Immature natural killer cell (primary cell): ENCODE data around the gene ATP7B. TPM values are rescaled to one million over a fixed set of nuclear protein-coding genes. Genes with fewer than 3 reads are reported as not detected.

Experiments used
- DNase-seq, 3 donors: peaks; one replicate each; pipeline ENCODE4 v3.0.0; 2022; ENCODE audit warnings: mixed read lengths in 1 of 3
- H3K27ac Mint-ChIP-seq, 6 donors: one replicate each; pipeline ENCODE4 v1.8.0; 2020; ENCODE audit warnings: mixed read lengths in 6 of 6, mild to moderate bottlenecking in 5 of 6, inconsistent platforms in 4 of 6, moderate library complexity in 3 of 6
- H3K27me3 Mint-ChIP-seq, 3 donors: one replicate each; pipeline ENCODE4 v1.8.0; 2020 to 2021; ENCODE audit warnings: low read depth in 3 of 3, mild to moderate bottlenecking in 3 of 3, mixed read lengths in 3 of 3, moderate library complexity in 3 of 3, inconsistent platforms in 1 of 3
- H3K36me3 Mint-ChIP-seq, 3 donors: one replicate each; pipeline ENCODE4 v1.8.0; 2020; ENCODE audit warnings: mixed read lengths in 3 of 3, inconsistent platforms in 2 of 3, mild to moderate bottlenecking in 2 of 3
- H3K4me1 Mint-ChIP-seq, 2 donors: one replicate each; pipeline ENCODE4 v1.8.0; 2020; ENCODE audit warnings: inconsistent platforms in 2 of 2, mild to moderate bottlenecking in 2 of 2, mixed read lengths in 2 of 2, moderate library complexity in 1 of 2
- H3K4me3 Mint-ChIP-seq, 5 donors: one replicate each; pipeline ENCODE4 v1.8.0; 2020; ENCODE audit warnings: mild to moderate bottlenecking in 5 of 5, mixed read lengths in 5 of 5, inconsistent platforms in 3 of 5, moderate library complexity in 3 of 5
- H3K9me3 Mint-ChIP-seq, 6 donors: one replicate each; pipeline ENCODE4 v1.8.0; 2020; ENCODE audit warnings: mild to moderate bottlenecking in 6 of 6, mixed read lengths in 6 of 6, inconsistent platforms in 4 of 6, moderate library complexity in 3 of 6
- polyA plus RNA-seq, 3 donors: library from polyadenylated mRNA; unstranded; fragments of 300-500 nt; fragmentation: Illumina TruSeq; gene quantifications; one replicate each; pipeline ENCODE4 v1.2.3, GENCODE V29; 2021

The ATP7B gene
- polyA plus RNA-seq, 3 donors from 2014 or later, result 0.19 TPM; not detected in 2

DNA sequence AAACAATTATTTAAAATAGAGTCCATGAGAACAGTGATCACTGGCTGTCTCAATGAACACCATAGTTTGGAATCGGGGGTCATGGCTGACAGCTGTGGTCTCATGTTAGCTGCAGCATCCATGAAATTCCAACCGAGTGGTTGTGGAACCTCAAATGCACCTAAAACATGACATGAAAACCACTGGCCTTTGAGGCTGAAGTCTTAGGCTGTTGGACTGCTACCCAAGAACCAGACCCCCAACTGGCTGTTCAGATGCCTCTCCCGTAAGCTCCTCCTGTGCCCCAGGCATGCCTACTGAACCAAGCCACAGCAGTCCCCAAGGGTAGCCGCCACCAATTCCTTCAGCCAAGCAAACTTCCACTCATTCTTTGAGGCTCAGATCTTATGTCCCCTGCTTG lies 50.5 kb downstream of the ATP7B start:
- Mint-ChIP-seq H3K27me3 (peaks cover 1 to 4% (median 3%) of the 10 kb centered on the region in 3 donors), H3K9me3 (no peaks in the 10 kb centered on the region), H3K4me1 (peaks cover 0 to 8% of the 10 kb centered on the region in 2 donors), H3K27ac (no peak overlapping the region), H3K36me3 (peaks cover 0 to 4% (median 0%) of the 10 kb centered on the region in 3 donors), H3K4me3 (no peak overlapping the region)
- no peak for DNase-seq

- peaks cover 0 to 8% of the 10 kb centered on the region in 2 donors for H3K4me1 Mint-ChIP-seq
Observed at GRCh38 chr13:51959773-51960172, 51.5 kb downstream of the ATP7B start.

DNA sequence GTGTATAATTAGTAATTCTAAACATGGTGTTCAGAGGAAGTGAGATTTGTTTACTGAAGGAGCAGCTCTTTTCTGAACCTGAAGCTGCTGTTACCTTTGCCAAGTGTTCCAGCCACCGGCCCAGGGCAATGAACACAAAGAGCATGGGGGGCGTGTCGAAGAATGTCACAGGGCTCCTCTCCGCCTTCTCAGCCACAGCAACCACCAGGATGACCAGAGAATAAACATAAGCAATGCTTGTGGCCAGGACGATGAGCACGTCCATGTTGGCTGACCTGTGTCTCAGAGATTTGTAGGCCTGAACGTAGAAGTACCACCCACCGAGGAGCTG lies 53.1 kb downstream of the ATP7B start:
- Mint-ChIP-seq H3K27ac (no peak overlapping the region), H3K4me3 (no peak overlapping the region)
- no peak for DNase-seq

More at GRCh38 chr13:51959773-51960172, 51.5 kb downstream of the ATP7B start:
- no peak for DNase-seq
- Mint-ChIP-seq H3K27me3 (peaks cover 0 to 3% (median 2%) of the 10 kb centered on the region in 3 donors), H3K9me3 (no peaks in the 10 kb centered on the region), H3K27ac (no peak overlapping the region), H3K4me3 (no peak overlapping the region), H3K36me3 (no peaks in the 10 kb centered on the region)

DNA sequence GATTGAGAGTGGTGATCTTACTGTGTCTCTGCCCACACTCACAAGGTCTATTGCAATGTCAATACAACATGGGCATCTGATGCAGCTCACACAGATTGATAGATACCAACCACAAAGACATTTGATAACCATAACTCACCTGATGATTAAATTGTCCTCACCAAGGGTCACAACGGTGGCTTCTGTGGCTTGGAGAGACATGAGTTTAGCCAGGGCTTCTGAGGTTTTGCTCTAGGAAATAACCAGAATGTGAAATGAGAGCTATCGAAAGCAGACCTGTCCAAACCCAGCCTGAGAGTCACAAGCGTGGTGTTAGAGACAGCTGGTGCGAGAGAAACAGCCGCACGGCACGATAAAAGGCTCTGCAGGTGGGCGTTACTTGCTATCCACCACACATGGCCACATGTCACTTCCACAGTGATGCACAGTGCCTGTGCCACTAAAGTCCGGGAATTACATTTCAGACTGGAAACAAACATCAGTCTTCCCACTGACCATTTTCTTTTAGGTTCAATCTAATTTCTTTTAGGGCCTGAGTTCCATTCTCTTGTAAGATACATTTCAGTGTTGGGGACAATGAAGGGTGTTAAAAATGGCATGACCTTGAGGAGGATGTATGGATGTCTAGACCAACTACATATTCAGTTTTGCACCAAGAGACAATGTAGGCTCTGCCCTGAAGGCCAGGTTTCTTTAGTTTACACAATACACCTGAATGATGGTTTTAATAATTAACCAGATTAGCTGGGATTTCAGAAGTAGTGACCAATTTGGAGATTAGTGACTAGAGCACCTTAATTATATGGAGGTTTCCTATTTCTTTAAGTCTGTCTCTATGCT lies 53.7 kb downstream of the ATP7B start:
- Mint-ChIP-seq H3K4me3 (no peak overlapping the region), H3K4me1 (peaks cover 0 to 8% of the 10 kb centered on the region in 2 donors), H3K36me3 (no peaks in the 10 kb centered on the region), H3K27me3 (peaks cover 0 to 3% (median 3%) of the 10 kb centered on the region in 3 donors), H3K27ac (peak overlapping the region in 3 of 6 donors; percentile 14 to 54 (median 36)), H3K9me3 (no peaks in the 10 kb centered on the region)
- no peak for DNase-seq

More for the DNA sequence above, 53.1 kb downstream of the ATP7B start:
- Mint-ChIP-seq H3K4me1 (peaks cover 0 to 8% of the 10 kb centered on the region in 2 donors), H3K9me3 (no peaks in the 10 kb centered on the region), H3K27me3 (peaks cover 0 to 3% (median 3%) of the 10 kb centered on the region in 3 donors), H3K36me3 (no peaks in the 10 kb centered on the region)

DNA sequence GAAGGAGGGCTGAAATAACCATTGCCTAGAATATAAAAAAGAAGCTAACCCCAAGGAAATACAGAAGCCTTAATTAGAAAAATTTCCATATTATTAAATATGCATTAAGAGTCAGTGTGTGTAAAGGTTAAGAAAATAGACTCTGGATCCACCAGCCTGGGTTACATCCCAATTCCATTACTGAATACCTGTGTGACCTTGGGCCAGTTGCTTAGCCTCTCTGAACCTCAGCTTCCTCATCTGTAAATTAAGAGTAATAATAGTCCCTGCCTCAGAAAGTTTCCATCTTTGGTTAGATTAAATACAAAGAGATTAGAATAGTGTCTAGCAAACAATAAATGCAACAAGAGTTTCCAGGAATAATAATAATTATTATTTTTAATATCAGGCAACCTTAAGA lies 54.5 kb downstream of the ATP7B start:
- Mint-ChIP-seq H3K4me1 (peaks cover 0 to 8% of the 10 kb centered on the region in 2 donors), H3K27ac (no peak overlapping the region), H3K4me3 (no peak overlapping the region), H3K36me3 (no peaks in the 10 kb centered on the region), H3K9me3 (no peaks in the 10 kb centered on the region), H3K27me3 (peaks cover 0 to 5% (median 3%) of the 10 kb centered on the region in 3 donors)
- no peak for DNase-seq

DNA sequence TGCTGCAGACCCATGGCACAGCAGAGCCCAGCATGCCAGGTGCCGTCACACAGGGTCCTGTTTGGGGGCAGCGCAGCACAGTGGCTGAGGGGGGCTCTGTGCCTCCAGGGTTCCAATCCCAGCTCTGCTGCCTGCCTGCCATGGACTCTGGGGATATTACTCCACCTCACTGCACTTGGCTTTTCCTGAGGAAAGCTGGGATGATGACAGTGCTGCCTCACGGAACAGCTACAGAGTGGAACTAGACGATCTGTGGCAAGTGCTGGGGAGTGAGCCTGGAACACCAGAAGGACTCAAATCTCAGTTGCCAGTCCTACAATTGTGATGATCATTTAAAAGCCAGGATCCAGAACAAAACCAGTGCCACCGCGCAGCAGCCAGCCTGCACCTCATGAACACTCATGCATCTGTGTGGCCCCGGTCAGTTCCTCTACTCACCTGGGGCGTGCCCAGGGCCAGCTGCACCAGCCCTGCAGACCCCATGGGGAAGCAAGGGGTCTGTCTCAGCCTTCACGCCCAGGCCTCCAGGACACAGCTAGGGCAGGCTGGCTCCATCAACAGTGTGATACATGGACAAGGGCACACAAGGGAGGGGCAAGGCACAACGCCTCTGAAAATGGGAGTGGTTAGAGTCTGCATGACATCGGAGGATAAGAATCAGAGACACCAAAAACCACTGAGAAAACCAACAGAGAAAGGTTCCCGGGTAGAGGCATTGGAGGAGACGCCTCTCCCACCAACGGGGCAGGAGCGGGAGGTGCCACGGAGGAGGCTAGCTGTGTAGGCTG lies 55.2 kb downstream of the ATP7B start:
- H3K27ac Mint-ChIP-seq, result no peak overlapping the region
- peaks cover 1 to 10% of the 10 kb centered on the region in 2 donors for H3K4me1 Mint-ChIP-seq
- no peaks in the 10 kb centered on the region for H3K36me3 Mint-ChIP-seq
- no peak for DNase-seq
- peaks cover under 1 to 4% (median 2%) of the 10 kb centered on the region in 3 donors for H3K27me3 Mint-ChIP-seq
- no peaks in the 10 kb centered on the region for H3K9me3 Mint-ChIP-seq
- no peak overlapping the region for H3K4me3 Mint-ChIP-seq

GRCh38 chr13:51955281-51955771 lies 55.9 kb downstream of the ATP7B start:
- no peak overlapping the region for H3K27ac Mint-ChIP-seq

DNA sequence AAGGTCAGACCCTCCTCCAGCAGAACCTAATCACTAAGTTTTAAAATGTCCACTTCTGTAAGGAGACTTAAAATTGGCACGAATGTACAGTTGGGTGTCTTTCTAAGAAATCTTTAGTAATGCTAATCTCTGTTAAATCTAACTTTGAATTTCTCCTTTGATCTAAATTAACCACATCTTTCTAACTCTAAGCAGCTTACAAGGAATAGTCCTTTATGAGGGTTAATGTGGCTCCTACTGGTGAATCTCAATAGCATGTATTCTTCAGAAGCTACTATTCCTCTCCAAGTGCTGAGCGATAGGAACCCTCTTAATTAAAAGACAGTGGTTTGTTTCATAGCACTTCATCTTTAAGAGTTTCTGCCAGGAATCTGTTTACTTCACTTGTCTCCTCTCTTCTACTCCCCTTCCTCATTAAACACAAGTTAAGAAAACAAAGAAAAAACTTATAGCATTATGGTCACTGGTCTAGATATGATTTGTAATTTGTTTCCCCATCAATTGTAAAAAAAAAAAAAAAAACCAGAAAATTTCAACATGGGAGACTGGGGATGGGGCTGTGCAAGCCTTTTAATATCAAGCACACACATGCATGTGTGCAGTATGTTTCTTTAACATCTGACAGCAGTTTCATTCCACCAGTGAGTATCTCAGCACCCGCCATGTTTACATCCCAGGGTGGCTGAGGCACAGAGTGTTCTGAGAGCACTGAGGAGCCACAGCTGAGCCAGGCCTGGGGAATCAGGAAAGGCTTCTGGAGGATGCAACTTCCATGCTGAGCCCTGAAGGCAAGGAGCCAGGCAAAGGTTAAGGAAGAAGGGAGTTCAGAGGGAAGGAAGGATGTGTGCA lies 57.7 kb downstream of the ATP7B start:
- H3K36me3 Mint-ChIP-seq, result no peaks in the 10 kb centered on the region
- no peak overlapping the region for H3K4me3 Mint-ChIP-seq
- peaks cover 2 to 6% (median 2%) of the 10 kb centered on the region in 3 donors for H3K27me3 Mint-ChIP-seq
- DNase-seq, result no peak
- H3K4me1 Mint-ChIP-seq, result peaks cover 8 to 17% of the 10 kb centered on the region in 2 donors
- H3K27ac Mint-ChIP-seq, result peak overlapping the region in 1 of 6 donors; percentile 15
- peaks cover 0 to 2% (median 0%) of the 10 kb centered on the region in 6 donors for H3K9me3 Mint-ChIP-seq

More at GRCh38 chr13:51955281-51955771, 55.9 kb downstream of the ATP7B start:
- no peak overlapping the region for H3K4me3 Mint-ChIP-seq
- H3K27me3 Mint-ChIP-seq, result peaks cover 2 to 6% (median 2%) of the 10 kb centered on the region in 3 donors
- H3K9me3 Mint-ChIP-seq, result peaks cover 0 to 2% (median 0%) of the 10 kb centered on the region in 6 donors
- H3K36me3 Mint-ChIP-seq, result no peaks in the 10 kb centered on the region
- peaks cover 8 to 17% of the 10 kb centered on the region in 2 donors for H3K4me1 Mint-ChIP-seq
- no peak for DNase-seq

GRCh38 chr13:51950722-51951121 lies 60.5 kb downstream of the ATP7B start:
- Mint-ChIP-seq H3K4me1 (peaks cover 8 to 9% of the 10 kb centered on the region in 2 donors), H3K27me3 (peaks cover 2 to 8% (median 2%) of the 10 kb centered on the region in 3 donors), H3K4me3 (peak overlapping the region; percentile 33 to 70 (median 55)), H3K36me3 (no peaks in the 10 kb centered on the region), H3K27ac (peak overlapping the region; percentile 56 to 78 (median 70)), H3K9me3 (peaks cover 0 to 2% (median 0%) of the 10 kb centered on the region in 6 donors)
- DNase-seq, result peak; percentile 18 to 37 (median 28)

- H3K36me3 Mint-ChIP-seq, result no peaks in the 10 kb centered on the region
- peaks cover 0 to 2% (median 0%) of the 10 kb centered on the region in 6 donors for H3K9me3 Mint-ChIP-seq
- peaks cover 8 to 11% of the 10 kb centered on the region in 2 donors for H3K4me1 Mint-ChIP-seq
- DNase-seq, result no peak
- peaks cover 0 to 10% (median 6%) of the 10 kb centered on the region in 3 donors for H3K27me3 Mint-ChIP-seq
- H3K27ac Mint-ChIP-seq, result no peak overlapping the region
- H3K4me3 Mint-ChIP-seq, result no peak overlapping the region
Observed at GRCh38 chr13:51946163-51946669, 65.0 kb downstream of the ATP7B start.

- no peak overlapping the region for H3K4me3 Mint-ChIP-seq
- peaks cover 0 to 2% of the 10 kb centered on the region in 2 donors for H3K4me1 Mint-ChIP-seq
- peaks cover 4 to 6% (median 4%) of the 10 kb centered on the region in 3 donors for H3K27me3 Mint-ChIP-seq
- no peak overlapping the region for H3K27ac Mint-ChIP-seq
- H3K9me3 Mint-ChIP-seq, result no peaks in the 10 kb centered on the region
- no peak for DNase-seq
- H3K36me3 Mint-ChIP-seq, result no peaks in the 10 kb centered on the region
Observed at GRCh38 chr13:51945149-51945548, 66.1 kb downstream of the ATP7B start.

GRCh38 chr13:51944428-51944827 lies 66.8 kb downstream of the ATP7B start:
- H3K4me3 Mint-ChIP-seq, result no peak overlapping the region
- peaks cover 4 to 6% (median 4%) of the 10 kb centered on the region in 3 donors for H3K27me3 Mint-ChIP-seq
- no peaks in the 10 kb centered on the region for H3K36me3 Mint-ChIP-seq
- DNase-seq, result no peak
- peaks cover 0 to 2% of the 10 kb centered on the region in 2 donors for H3K4me1 Mint-ChIP-seq
- H3K27ac Mint-ChIP-seq, result no peak overlapping the region
- peaks cover 0 to 2% (median 0%) of the 10 kb centered on the region in 6 donors for H3K9me3 Mint-ChIP-seq

DNA sequence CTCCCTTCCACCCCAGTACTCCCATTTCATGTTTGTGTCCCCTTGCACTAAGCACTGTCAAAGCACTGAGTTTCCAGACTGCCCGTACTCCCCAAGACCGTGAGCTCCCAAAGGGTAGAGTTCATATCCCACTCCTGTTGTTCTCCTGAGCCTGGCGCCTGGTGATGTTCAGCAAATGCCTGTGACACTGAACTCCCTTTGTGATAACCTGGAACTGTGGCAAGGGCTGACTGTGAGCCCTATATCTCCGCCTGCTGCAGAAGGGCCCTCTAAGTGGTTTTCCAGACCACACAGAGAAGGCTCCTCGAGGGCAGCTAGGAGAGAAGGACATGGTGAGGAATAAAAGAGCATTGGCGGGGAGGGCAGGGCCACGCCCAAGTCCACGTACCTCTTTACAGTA lies 67.5 kb downstream of the ATP7B start:
- H3K4me1 Mint-ChIP-seq, result peaks cover 0 to 2% of the 10 kb centered on the region in 2 donors
- H3K36me3 Mint-ChIP-seq, result no peaks in the 10 kb centered on the region
- H3K27ac Mint-ChIP-seq, result no peak overlapping the region
- H3K9me3 Mint-ChIP-seq, result peaks cover 0 to 2% (median 0%) of the 10 kb centered on the region in 6 donors
- H3K27me3 Mint-ChIP-seq, result peaks cover 4 to 6% (median 4%) of the 10 kb centered on the region in 3 donors
- no peak overlapping the region for H3K4me3 Mint-ChIP-seq
- DNase-seq, result no peak
